ENCODE results near the gene SLC30A4.

GRCh38 chr15:45431511-45431910, 91.0 kb downstream of the SLC30A4 start:
- TF ChIP-seq USF2 (IDR thresholded peaks at IDR 0.05; ENCODE audit: low read depth, low read length), result no peak
- no peak for TF ChIP-seq RFX5 (IDR thresholded peaks at IDR 0.05; ENCODE audit: low read depth, low read length)
- TF ChIP-seq SMC3 (IDR thresholded peaks at IDR 0.05; ENCODE audit: low read depth, low read length), result no peak
- TF ChIP-seq CTCF (conservative IDR thresholded peaks at IDR 0.05; ENCODE audit: low read depth, low read length), result no peak
- TF ChIP-seq FOS (IDR thresholded peaks at IDR 0.05; ENCODE audit: low read depth, low read length), result no peak
- no peak for TF ChIP-seq MXI1 (IDR thresholded peaks at IDR 0.05; ENCODE audit: borderline replicate concordance, low read depth, low read length)
- TF ChIP-seq POLR2A (IDR thresholded peaks at IDR 0.05; ENCODE audit: low read depth, low read length), result no peak
- no peak for TF ChIP-seq ELK1 (IDR thresholded peaks at IDR 0.05; ENCODE audit: borderline replicate concordance, low read depth, low read length)
- TF ChIP-seq BHLHE40 (IDR thresholded peaks at IDR 0.05; ENCODE audit: low read depth, low read length), result no peak
- TF ChIP-seq RCOR1 (IDR thresholded peaks at IDR 0.05; ENCODE audit: insufficient replicate concordance, low read length), result no peak
